GM12878 (cell line): Measurements from ENCODE around the gene SYT4. TPM values are rescaled to one million over a fixed set of nuclear protein-coding genes. Genes with fewer than 3 reads are reported as not detected.

Experiments
- DPF2 ChIP-seq: fragments of 450-650 bp; IDR thresholded peaks from 2 replicates; pipeline ENCODE4 v1.6.1; 2017; ENCODE audit warnings: mild to moderate bottlenecking
- NR2F1 ChIP-seq: fragments of 450-650 bp; conservative IDR thresholded peaks from 2 replicates; pipeline ENCODE4 v1.6.1; 2017; ENCODE audit warnings: mild to moderate bottlenecking
- ZNF592 ChIP-seq: fragments of 450-650 bp; IDR thresholded peaks from 2 replicates; pipeline ENCODE4 v1.6.1; 2017; ENCODE audit warnings: mild to moderate bottlenecking, moderate library complexity
- polyA plus RNA-seq, 11 experiments: library from polyadenylated mRNA; depleted of rRNA in 4 of 11; unstranded in 6 of 11; stranded (reverse) in 5 of 11; fragments of >200 nt; fragmentation: Nextera tagmentation in 4 of 11; fragmentation: Illumina TruSeq in 1 of 11; extraction: Ambion mirVana in 4 of 11; extraction: Trizol in 1 of 11; gene quantifications; 1 replicate in 1 of 11; 2 replicates in 10 of 11; pipeline versions ENCODE4 v1.2.1 to v1.2.3, GENCODE V29; 2011 to 2016; ENCODE audit warnings: inconsistent platforms in 2 of 11, missing spikeins in 2 of 11, low read depth in 1 of 11
- total RNA-seq, 4 experiments: library from RNA; depleted of rRNA in 3 of 4; stranded (reverse); fragments of >200 nt in 3 of 4; fragmentation: Illumina TruSeq in 1 of 4; extraction: Trizol in 1 of 4; gene quantifications; 2 replicates each; pipeline versions ENCODE4 v1.2.1 to v1.2.3, GENCODE V29; 2013 to 2021
- TF ChIP-seq, protein P1 (sequence below): fragments of 150-350 bp; IDR thresholded peaks from 2 replicates; pipeline ENCODE4 v1.6.1; 2016; ENCODE audit warnings: low read depth, low read length
- TF ChIP-seq, protein P2 (sequence below): fragments of 450-650 bp; formaldehyde crosslinking; IDR thresholded peaks from 2 replicates; pipeline ENCODE4 v1.4.0; 2020; ENCODE audit warnings: mild to moderate bottlenecking, moderate library complexity
- TF ChIP-seq, protein P3 (sequence below): fragments of 450-650 bp; IDR thresholded peaks from 2 replicates; pipeline ENCODE4 v1.6.1; 2017; ENCODE audit warnings: borderline replicate concordance

The SYT4 gene
- total and polyA plus RNA-seq, 10 of the 15 experiments (the other 5 are each of a cell fraction or from before 2014, with no cell fraction given) = 0.09 to 0.18 (median 0.11) TPM; not detected in 7

GRCh38 chr18:43236921-43237320 is 40.4 kb downstream of the SYT4 start (continued):
- TF ChIP-seq DPF2 = no peak
- TF ChIP-seq, protein P1, sequence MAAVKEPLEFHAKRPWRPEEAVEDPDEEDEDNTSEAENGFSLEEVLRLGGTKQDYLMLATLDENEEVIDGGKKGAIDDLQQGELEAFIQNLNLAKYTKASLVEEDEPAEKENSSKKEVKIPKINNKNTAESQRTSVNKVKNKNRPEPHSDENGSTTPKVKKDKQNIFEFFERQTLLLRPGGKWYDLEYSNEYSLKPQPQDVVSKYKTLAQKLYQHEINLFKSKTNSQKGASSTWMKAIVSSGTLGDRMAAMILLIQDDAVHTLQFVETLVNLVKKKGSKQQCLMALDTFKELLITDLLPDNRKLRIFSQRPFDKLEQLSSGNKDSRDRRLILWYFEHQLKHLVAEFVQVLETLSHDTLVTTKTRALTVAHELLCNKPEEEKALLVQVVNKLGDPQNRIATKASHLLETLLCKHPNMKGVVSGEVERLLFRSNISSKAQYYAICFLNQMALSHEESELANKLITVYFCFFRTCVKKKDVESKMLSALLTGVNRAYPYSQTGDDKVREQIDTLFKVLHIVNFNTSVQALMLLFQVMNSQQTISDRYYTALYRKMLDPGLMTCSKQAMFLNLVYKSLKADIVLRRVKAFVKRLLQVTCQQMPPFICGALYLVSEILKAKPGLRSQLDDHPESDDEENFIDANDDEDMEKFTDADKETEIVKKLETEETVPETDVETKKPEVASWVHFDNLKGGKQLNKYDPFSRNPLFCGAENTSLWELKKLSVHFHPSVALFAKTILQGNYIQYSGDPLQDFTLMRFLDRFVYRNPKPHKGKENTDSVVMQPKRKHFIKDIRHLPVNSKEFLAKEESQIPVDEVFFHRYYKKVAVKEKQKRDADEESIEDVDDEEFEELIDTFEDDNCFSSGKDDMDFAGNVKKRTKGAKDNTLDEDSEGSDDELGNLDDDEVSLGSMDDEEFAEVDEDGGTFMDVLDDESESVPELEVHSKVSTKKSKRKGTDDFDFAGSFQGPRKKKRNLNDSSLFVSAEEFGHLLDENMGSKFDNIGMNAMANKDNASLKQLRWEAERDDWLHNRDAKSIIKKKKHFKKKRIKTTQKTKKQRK = no peak
- no peak for TF ChIP-seq ZNF592
- TF ChIP-seq, protein P2, sequence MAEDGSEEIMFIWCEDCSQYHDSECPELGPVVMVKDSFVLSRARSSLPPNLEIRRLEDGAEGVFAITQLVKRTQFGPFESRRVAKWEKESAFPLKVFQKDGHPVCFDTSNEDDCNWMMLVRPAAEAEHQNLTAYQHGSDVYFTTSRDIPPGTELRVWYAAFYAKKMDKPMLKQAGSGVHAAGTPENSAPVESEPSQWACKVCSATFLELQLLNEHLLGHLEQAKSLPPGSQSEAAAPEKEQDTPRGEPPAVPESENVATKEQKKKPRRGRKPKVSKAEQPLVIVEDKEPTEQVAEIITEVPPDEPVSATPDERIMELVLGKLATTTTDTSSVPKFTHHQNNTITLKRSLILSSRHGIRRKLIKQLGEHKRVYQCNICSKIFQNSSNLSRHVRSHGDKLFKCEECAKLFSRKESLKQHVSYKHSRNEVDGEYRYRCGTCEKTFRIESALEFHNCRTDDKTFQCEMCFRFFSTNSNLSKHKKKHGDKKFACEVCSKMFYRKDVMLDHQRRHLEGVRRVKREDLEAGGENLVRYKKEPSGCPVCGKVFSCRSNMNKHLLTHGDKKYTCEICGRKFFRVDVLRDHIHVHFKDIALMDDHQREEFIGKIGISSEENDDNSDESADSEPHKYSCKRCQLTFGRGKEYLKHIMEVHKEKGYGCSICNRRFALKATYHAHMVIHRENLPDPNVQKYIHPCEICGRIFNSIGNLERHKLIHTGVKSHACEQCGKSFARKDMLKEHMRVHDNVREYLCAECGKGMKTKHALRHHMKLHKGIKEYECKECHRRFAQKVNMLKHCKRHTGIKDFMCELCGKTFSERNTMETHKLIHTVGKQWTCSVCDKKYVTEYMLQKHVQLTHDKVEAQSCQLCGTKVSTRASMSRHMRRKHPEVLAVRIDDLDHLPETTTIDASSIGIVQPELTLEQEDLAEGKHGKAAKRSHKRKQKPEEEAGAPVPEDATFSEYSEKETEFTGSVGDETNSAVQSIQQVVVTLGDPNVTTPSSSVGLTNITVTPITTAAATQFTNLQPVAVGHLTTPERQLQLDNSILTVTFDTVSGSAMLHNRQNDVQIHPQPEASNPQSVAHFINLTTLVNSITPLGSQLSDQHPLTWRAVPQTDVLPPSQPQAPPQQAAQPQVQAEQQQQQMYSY = no peak
- TF ChIP-seq, protein P3, sequence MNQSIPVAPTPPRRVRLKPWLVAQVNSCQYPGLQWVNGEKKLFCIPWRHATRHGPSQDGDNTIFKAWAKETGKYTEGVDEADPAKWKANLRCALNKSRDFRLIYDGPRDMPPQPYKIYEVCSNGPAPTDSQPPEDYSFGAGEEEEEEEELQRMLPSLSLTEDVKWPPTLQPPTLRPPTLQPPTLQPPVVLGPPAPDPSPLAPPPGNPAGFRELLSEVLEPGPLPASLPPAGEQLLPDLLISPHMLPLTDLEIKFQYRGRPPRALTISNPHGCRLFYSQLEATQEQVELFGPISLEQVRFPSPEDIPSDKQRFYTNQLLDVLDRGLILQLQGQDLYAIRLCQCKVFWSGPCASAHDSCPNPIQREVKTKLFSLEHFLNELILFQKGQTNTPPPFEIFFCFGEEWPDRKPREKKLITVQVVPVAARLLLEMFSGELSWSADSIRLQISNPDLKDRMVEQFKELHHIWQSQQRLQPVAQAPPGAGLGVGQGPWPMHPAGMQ = no peak
- TF ChIP-seq NR2F1 = no peak
